ENCODE measurements around the gene MMAB.

MMAB gene

GRCh38 chr12:109548258-109548657, 25.0 kb downstream of the MMAB start:
- no peak for TF ChIP-seq CTCF (IDR thresholded peaks at IDR 0.05; ENCODE audit: low read depth, low read length)
- no peak for DNase-seq
- Histone ChIP-seq H3K27me3 (no peaks in the 10 kb centered on the region), H3K4me1 (no peaks in the 10 kb centered on the region; the same call in 1 of the 2 replicates), H3K36me3 (no peaks in the 10 kb centered on the region), H3K9me3 (no peaks in the 10 kb centered on the region), H3K4me3 (ENCODE audit: low read depth, low read length) (no peak overlapping the region)

- Histone ChIP-seq H3K36me3 (no peaks in the 10 kb centered on the region), H3K27me3 (no peaks in the 10 kb centered on the region), H3K4me3 (ENCODE audit: low read depth, low read length) (no peak overlapping the region), H3K4me1 (no peaks in the 10 kb centered on the region; the same call in 1 of the 2 replicates), H3K9me3 (no peaks in the 10 kb centered on the region)
- TF ChIP-seq CTCF (IDR thresholded peaks at IDR 0.05; ENCODE audit: low read depth, low read length) = no peak
- no peak for DNase-seq
Observed at GRCh38 chr12:109547286-109547685, 26.0 kb downstream of the MMAB start.

GRCh38 chr12:109545826-109546225, 27.5 kb downstream of the MMAB start:
- Histone ChIP-seq H3K9me3 (no peaks in the 10 kb centered on the region), H3K36me3 (no peaks in the 10 kb centered on the region), H3K4me1 (no peaks in the 10 kb centered on the region; the same call in none of the 2 replicates), H3K27me3 (no peaks in the 10 kb centered on the region), H3K4me3 (ENCODE audit: low read depth, low read length) (no peak overlapping the region)
- no peak for DNase-seq
- TF ChIP-seq CTCF (IDR thresholded peaks at IDR 0.05; ENCODE audit: low read depth, low read length) = no peak

- H3K36me3 ChIP-seq = no peaks in the 10 kb centered on the region
Observed at GRCh38 chr12:109544955-109545531, 28.3 kb downstream of the MMAB start.

GRCh38 chr12:109542876-109543275, 30.4 kb downstream of the MMAB start:
- peaks cover 8% of the 10 kb centered on the region for H3K4me1 ChIP-seq
- no peak for DNase-seq
- H3K36me3 ChIP-seq = no peaks in the 10 kb centered on the region
- H3K4me3 ChIP-seq (ENCODE audit: low read depth, low read length) = no peak overlapping the region
- TF ChIP-seq CTCF (IDR thresholded peaks at IDR 0.05; ENCODE audit: low read depth, low read length) = no peak
- H3K9me3 ChIP-seq = no peaks in the 10 kb centered on the region
- H3K27me3 ChIP-seq = no peaks in the 10 kb centered on the region

More at GRCh38 chr12:109544955-109545531, 28.3 kb downstream of the MMAB start:
- H3K27me3 ChIP-seq = no peaks in the 10 kb centered on the region
- no peaks in the 10 kb centered on the region for H3K9me3 ChIP-seq
- peak; percentile 48 for DNase-seq
- TF ChIP-seq CTCF (IDR thresholded peaks at IDR 0.05; ENCODE audit: low read depth, low read length) = no peak
- H3K4me1 ChIP-seq = no peaks in the 10 kb centered on the region; the same call in none of the 2 replicates
- H3K4me3 ChIP-seq (ENCODE audit: low read depth, low read length) = no peak overlapping the region

GRCh38 chr12:109542014-109542413, 31.3 kb downstream of the MMAB start:
- H3K36me3 ChIP-seq = no peaks in the 10 kb centered on the region
- no peak for DNase-seq
- no peaks in the 10 kb centered on the region for H3K9me3 ChIP-seq
- peaks cover 13% of the 10 kb centered on the region for H3K4me1 ChIP-seq
- no peak overlapping the region for H3K4me3 ChIP-seq (ENCODE audit: low read depth, low read length)
- H3K27me3 ChIP-seq = no peaks in the 10 kb centered on the region
- no peak for TF ChIP-seq CTCF (IDR thresholded peaks at IDR 0.05; ENCODE audit: low read depth, low read length)

Measured in BE2C (cell line).